AG10803 (cell line): Measurements from ENCODE around the gene CNOT9.

Experiments used
- DNase-seq: peaks from one replicate; pipeline ENCODE4 v3.0.0; 2010; ENCODE audit warnings: low read depth
- H3K4me3 ChIP-seq: 2 replicates; pipeline ENCODE4 v1.5.1; 2011; ENCODE audit warnings: mild to moderate bottlenecking, low read length, control low read depth
- TF ChIP-seq, protein P1 (sequence below): conservative IDR thresholded peaks from 2 replicates; pipeline ENCODE4 v1.5.1; 2011; ENCODE audit warnings: mild to moderate bottlenecking, low read length, control low read depth, inconsistent platforms

The CNOT9 gene

DNA sequence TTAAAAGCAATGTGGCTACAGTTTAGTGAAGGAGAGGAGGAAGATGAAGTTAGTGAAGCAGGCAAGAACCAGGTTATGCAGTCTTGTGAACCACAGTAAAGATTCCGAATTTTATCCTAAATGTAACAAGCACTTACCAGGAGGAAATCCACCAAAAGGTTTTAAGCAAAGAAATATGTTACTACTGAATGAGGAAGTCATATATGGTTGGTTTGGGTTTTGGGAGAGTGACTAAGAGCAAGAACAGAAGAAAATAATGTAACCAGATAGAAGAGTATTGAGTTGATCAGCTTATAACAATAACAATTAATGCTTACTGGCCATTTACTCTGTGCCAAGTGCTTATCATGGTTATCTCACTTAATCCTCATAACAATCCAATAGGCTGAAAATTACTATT is 2.3 kb upstream of the CNOT9 start:
- H3K4me3 ChIP-seq, result no peak overlapping the region
- TF ChIP-seq, protein P1, sequence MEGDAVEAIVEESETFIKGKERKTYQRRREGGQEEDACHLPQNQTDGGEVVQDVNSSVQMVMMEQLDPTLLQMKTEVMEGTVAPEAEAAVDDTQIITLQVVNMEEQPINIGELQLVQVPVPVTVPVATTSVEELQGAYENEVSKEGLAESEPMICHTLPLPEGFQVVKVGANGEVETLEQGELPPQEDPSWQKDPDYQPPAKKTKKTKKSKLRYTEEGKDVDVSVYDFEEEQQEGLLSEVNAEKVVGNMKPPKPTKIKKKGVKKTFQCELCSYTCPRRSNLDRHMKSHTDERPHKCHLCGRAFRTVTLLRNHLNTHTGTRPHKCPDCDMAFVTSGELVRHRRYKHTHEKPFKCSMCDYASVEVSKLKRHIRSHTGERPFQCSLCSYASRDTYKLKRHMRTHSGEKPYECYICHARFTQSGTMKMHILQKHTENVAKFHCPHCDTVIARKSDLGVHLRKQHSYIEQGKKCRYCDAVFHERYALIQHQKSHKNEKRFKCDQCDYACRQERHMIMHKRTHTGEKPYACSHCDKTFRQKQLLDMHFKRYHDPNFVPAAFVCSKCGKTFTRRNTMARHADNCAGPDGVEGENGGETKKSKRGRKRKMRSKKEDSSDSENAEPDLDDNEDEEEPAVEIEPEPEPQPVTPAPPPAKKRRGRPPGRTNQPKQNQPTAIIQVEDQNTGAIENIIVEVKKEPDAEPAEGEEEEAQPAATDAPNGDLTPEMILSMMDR, result no peak
- no peak for DNase-seq

DNA sequence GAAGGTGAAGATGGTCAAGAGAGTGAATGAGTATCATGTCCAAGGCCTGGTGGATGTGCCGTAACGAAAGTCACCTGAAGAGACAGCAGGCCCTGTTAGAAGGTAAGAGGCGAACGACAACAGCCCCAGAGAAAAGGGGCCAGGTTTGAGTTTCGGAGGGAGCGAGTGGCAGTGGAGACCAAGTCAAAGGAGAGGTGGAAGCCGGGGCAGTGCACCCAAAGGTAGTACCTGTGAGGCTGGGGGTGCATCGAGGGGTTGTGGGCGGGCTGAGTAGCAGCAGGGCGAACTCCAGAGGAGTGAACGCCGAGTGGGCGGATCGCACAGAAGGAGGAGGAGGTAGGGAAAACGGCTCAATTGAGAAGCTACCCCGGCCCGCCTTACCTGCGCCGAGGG is 846 bp upstream of the CNOT9 start:
- TF ChIP-seq, protein P1, result no peak
- peak overlapping the region; percentile 82 for H3K4me3 ChIP-seq
- DNase-seq, result no peak

DNA sequence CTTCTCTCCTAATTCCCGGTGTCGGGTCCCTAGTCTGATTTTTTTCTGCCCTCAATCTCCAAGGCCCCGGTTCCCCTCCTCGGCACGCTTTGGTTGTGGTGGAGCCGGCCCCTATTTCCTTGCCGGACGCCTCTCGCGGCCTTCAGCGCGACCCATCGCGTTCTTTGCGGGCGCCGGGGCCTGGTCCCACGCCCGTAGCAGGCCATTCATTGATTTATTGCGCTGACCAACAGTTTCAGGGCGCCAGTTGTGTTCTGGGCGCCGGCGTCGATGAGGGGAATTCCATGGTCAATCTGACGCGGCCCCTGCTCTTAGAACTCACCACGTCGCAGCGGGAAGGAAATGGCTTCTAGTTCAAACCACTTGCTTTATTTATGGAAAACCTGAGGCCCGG is 396 bp downstream of the CNOT9 start:
- TF ChIP-seq, protein P1, result no peak
- peak overlapping the region; percentile 73 for H3K4me3 ChIP-seq
- peak; percentile 64 for DNase-seq

GRCh38 chr2:218569661-218570500 is 1.2 kb downstream of the CNOT9 start:
- DNase-seq, result peak; percentile 39
- H3K4me3 ChIP-seq, result peak overlapping the region; percentile 73
- TF ChIP-seq, protein P1, result no peak

- TF ChIP-seq, protein P1, result no peak
- peak overlapping the region; percentile 73 for H3K4me3 ChIP-seq
- peak; percentile 33 for DNase-seq
Measured at GRCh38 chr2:218570850-218571249, 2.2 kb downstream of the CNOT9 start.

GRCh38 chr2:218576854-218577253 is 8.2 kb downstream of the CNOT9 start:
- no peak overlapping the region for H3K4me3 ChIP-seq

More at GRCh38 chr2:218576854-218577253, 8.2 kb downstream of the CNOT9 start:
- TF ChIP-seq, protein P1, result no peak
- DNase-seq, result no peak
